Heart left ventricle (tissue), 16 donors: ENCODE data around the gene DMRTC2. TPM values are rescaled to one million over a fixed set of nuclear protein-coding genes. Genes with fewer than 3 reads are reported as not detected.
A peak's percentile ranks its signal among the peaks of the same experiment; 100 is the strongest.

Experiments used
- ATAC-seq, 4 donors: fragments of 200-7000 bp; cut with Tn5 transposase; one replicate each; pipeline ENCODE4 v1.9.1; 2020 to 2022; ENCODE audit warnings: moderate library complexity in 4 of 4, mild to moderate bottlenecking in 3 of 4, moderate number of reproducible peaks in 1 of 4
- DNase-seq, 5 donors: peaks; one replicate each; pipeline ENCODE4 v3.0.0-alpha.2; 2020
- H3K27ac ChIP-seq, 12 donors: fragments of 200-600 bp; sonication (generic) in 4 of 12; one replicate each; pipeline versions ENCODE4 v1.5.0 to v1.8.0; 2016 to 2022; ENCODE audit warnings: mild to moderate bottlenecking in 2 of 12
- H3K27me3 ChIP-seq, 9 donors: fragments of 200-600 bp; sonication (generic) in 2 of 9; one replicate each; pipeline versions ENCODE4 v1.5.1 to v1.8.0; 2016 to 2022; ENCODE audit warnings: mild to moderate bottlenecking in 3 of 9
- H3K36me3 ChIP-seq, 9 donors: fragments of 200-600 bp; sonication (generic) in 2 of 9; one replicate each; pipeline versions ENCODE4 v1.5.0 to v1.8.0; 2018 to 2022; ENCODE audit warnings: mild to moderate bottlenecking in 2 of 9
- H3K4me1 ChIP-seq, 12 donors: fragments of 200-600 bp; sonication (generic) in 4 of 12; one replicate each; pipeline versions ENCODE4 v1.5.0 to v1.8.0; 2016 to 2022; ENCODE audit warnings: mild to moderate bottlenecking in 3 of 12
- H3K4me3 ChIP-seq, 12 donors: fragments of 200-600 bp; sonication (generic) in 4 of 12; one replicate each; pipeline versions ENCODE4 v1.5.0 to v1.8.0; 2017 to 2022; ENCODE audit warnings: mild to moderate bottlenecking in 9 of 12, moderate library complexity in 4 of 12
- H3K9me3 ChIP-seq, 12 donors: fragments of 200-600 bp; sonication (generic) in 4 of 12; one replicate each; pipeline versions ENCODE4 v1.5.0 to v1.8.0; 2016 to 2022; ENCODE audit warnings: mild to moderate bottlenecking in 1 of 12
- CTCF ChIP-seq, 12 donors: fragments of 200-600 bp; sonication (generic) in 4 of 12; IDR thresholded peaks; one replicate each; pipeline versions ENCODE4 v1.5.0 to v1.8.0; 2018 to 2022; ENCODE audit warnings: antibody characterized with exemption in 12 of 12, mild to moderate bottlenecking in 5 of 12
- POLR2A ChIP-seq, 2 donors: fragments of 450-650 bp; IDR thresholded peaks; one replicate each; pipeline ENCODE4 v1.6.1; 2017; ENCODE audit warnings: antibody characterized with exemption in 2 of 2, mild to moderate bottlenecking in 2 of 2, moderate library complexity in 2 of 2
- WGBS, 4 donors: extraction: QIAGEN DNeasy Blood & Tissue Kit in 2 of 4; methylation state at CpG; one replicate each; pipeline versions ENCODE4 v1.1.5 to v1.1.7; 2013 to 2018; 5-methylcytosine and 5-hydroxymethylcytosine counted together
- intact Hi-C, 10 donors: fragments of 100-400 bp; cut with DNase I; formaldehyde crosslinking; loops; one replicate each; pipeline versions ENCODE4 v1.11.1 to v1.14.2; 2022
- polyA plus RNA-seq, 2 donors: library from polyadenylated mRNA; stranded (reverse); fragments of 200-250 nt; gene quantifications; one replicate each; pipeline ENCODE4 v1.2.3, GENCODE V29; 2013
- total RNA-seq, 9 donors: library from RNA; depleted of rRNA in 2 of 9; stranded (reverse); fragments of >200 nt in 2 of 9; fragmentation: NEBNext Ultra II Directional in 3 of 9; extraction: Animal tissue kit (Norgen Biotek cat#: 25700) in 3 of 9; gene quantifications; one replicate each; pipeline versions ENCODE4 v1.1.0 to v1.2.4, GENCODE V29; 2016 to 2023
- donor health status: ischemic (EF 13 %, LVEDD 7.1; RV severe dilation, severe dysfunction).
- donor health status: healthy with polysubstance abuse.
- donor health status: DM: no; HTN: yes; CAD: no.
- donor health status: DM: no; HTN: no; CAD: no.
- donor health status: ischemic (EF 25% LVEDD 6.9; RV normal size, moderate dysfunction).
- donor health status: ischemic (EF 25% LVEDD 5.7; RV mildly dilated, moderate dysfunction).
- donor health status: healthy.
- donor health status: DM: yes; HTN: yes; CAD: no.
- donor health status: ischemic (EF 35%, LVEDD 5.7; RV mildly dilated, moderate dysfunction).
- donor health status: nonischemic (EF 11% LVEDD 7.7; RV severe dilation, severe dysfunction).
- donor health status: DM: yes; HTN: yes; CAD: no.
- donor health status: PGD.
- donor health status: ischemic (EF 29% LVEDD 5.4; RV normal size, mild dysfunction).
- donor health status: nonischemic (EF 23%, LVEDD 6.1; RV moderate dilation, normal function).

The DMRTC2 gene
- total and polyA plus RNA-seq, 11 donors, result not detected

- H3K36me3 ChIP-seq, result no peaks in the 10 kb centered on the region
- H3K4me1 ChIP-seq, result peaks cover 0 to 41% (median 0%) of the 10 kb centered on the region in 12 donors
- peaks cover 0 to 5% (median 0%) of the 10 kb centered on the region in 12 donors for H3K9me3 ChIP-seq
- no peak for DNase-seq
- WGBS, 4 donors, result 54 to 60% (median 59%) methylated on average over 2 of the region's 2 CpGs
- H3K27ac ChIP-seq, result peak overlapping the region in 2 of 12 donors; percentile 22 to 79
- no peak overlapping the region for H3K4me3 ChIP-seq
- TF ChIP-seq POLR2A (IDR thresholded peaks at IDR 0.05), result no peak
- intact Hi-C loops, result no loop called here
- peak; percentile 32 to 54 (median 36) for ATAC-seq
- peaks cover 0 to 8% (median 0%) of the 10 kb centered on the region in 9 donors for H3K27me3 ChIP-seq
These were observed 43.0 kb upstream of the DMRTC2 start for GRCh38 chr19:41801792-41802211.

GRCh38 chr19:41802770-41803169 lies 42.1 kb upstream of the DMRTC2 start:
- ATAC-seq, result no peak
- H3K9me3 ChIP-seq, result peaks cover 0 to 5% (median 0%) of the 10 kb centered on the region in 12 donors

GRCh38 chr19:41804336-41804735 lies 40.5 kb upstream of the DMRTC2 start:
- TF ChIP-seq CTCF (IDR thresholded peaks at IDR 0.05), result no peak
- TF ChIP-seq POLR2A (IDR thresholded peaks at IDR 0.05), result no peak
- Histone ChIP-seq H3K9me3 (peaks cover 0 to 5% (median 0%) of the 10 kb centered on the region in 12 donors), H3K4me3 (no peak overlapping the region), H3K27me3 (peaks cover 0 to 10% (median 0%) of the 10 kb centered on the region in 9 donors), H3K4me1 (peaks cover 0 to 40% (median 0%) of the 10 kb centered on the region in 12 donors), H3K36me3 (no peaks in the 10 kb centered on the region), H3K27ac (peak overlapping the region in 1 of 12 donors; percentile 52)
- DNase-seq (no peak), ATAC-seq (peak in 1 of 4 donors; percentile 40)
- WGBS, 4 donors, result 77 to 88% (median 79%) methylated on average over 3 of the region's 3 CpGs
- intact Hi-C loops, result no loop called here

More at GRCh38 chr19:41802770-41803169, 42.1 kb upstream of the DMRTC2 start:
- intact Hi-C loops, result no loop called here
- H3K4me3 ChIP-seq, result no peak overlapping the region
- DNase-seq, result no peak
- no peaks in the 10 kb centered on the region for H3K36me3 ChIP-seq
- H3K4me1 ChIP-seq, result peaks cover 0 to 40% (median 0%) of the 10 kb centered on the region in 12 donors
- TF ChIP-seq POLR2A (IDR thresholded peaks at IDR 0.05), result no peak
- no peak for TF ChIP-seq CTCF (IDR thresholded peaks at IDR 0.05)
- H3K27ac ChIP-seq, result peak overlapping the region in 1 of 12 donors; percentile 79
- WGBS, 4 donors, result 71 to 81% (median 77%) methylated on average over 2 of the region's 2 CpGs
- peaks cover 0 to 7% (median 0%) of the 10 kb centered on the region in 9 donors for H3K27me3 ChIP-seq

- TF ChIP-seq POLR2A (IDR thresholded peaks at IDR 0.05) (no peak), CTCF (IDR thresholded peaks at IDR 0.05) (no peak)
- H3K36me3 ChIP-seq, result no peaks in the 10 kb centered on the region
- WGBS, 4 donors, result 75 to 83% (median 77%) methylated on average over 2 to 3 of the region's 3 CpGs
- no peaks in the 10 kb centered on the region for H3K9me3 ChIP-seq
- intact Hi-C loops, result no loop called here
- H3K27ac ChIP-seq, result no peak overlapping the region
- peaks cover 0 to 51% (median 0%) of the 10 kb centered on the region in 12 donors for H3K4me1 ChIP-seq
- H3K27me3 ChIP-seq, result peaks cover 0 to 26% (median 0%) of the 10 kb centered on the region in 9 donors
- no peak for DNase-seq
- H3K4me3 ChIP-seq, result no peak overlapping the region
- no peak for ATAC-seq
These were observed 37.7 kb upstream of the DMRTC2 start for GRCh38 chr19:41807176-41807575.
